ENCODE results near the gene MSRB3.

- TF ChIP-seq CTCF (IDR thresholded peaks at IDR 0.05 in 2 of 3, conservative IDR thresholded peaks at IDR 0.05 in 1 of 3; ENCODE audit: control insufficient read depth in 2 of 3, extremely low read depth in 1 of 3, insufficient read depth in 1 of 3, low read depth in 3 of 3, low read length in 3 of 3) (no peak), WRNIP1 (IDR thresholded peaks at IDR 0.05; ENCODE audit: borderline replicate concordance, low read depth, low read length) (no peak), ZSCAN29 (IDR thresholded peaks at IDR 0.05) (no peak), CHD2 (IDR thresholded peaks at IDR 0.05; ENCODE audit: borderline replicate concordance, low read depth, low read length) (no peak), KDM1A (IDR thresholded peaks at IDR 0.05; ENCODE audit: borderline replicate concordance) (no peak), GABPA (IDR thresholded peaks at IDR 0.05; ENCODE audit: low read depth) (no peak), POLR2AphosphoS5 (IDR thresholded peaks at IDR 0.05; ENCODE audit: low read length) (no peak), BRCA1 (IDR thresholded peaks at IDR 0.05; ENCODE audit: low read depth, low read length) (no peak)
Measured at GRCh38 chr12:65302891-65303290, 24.4 kb downstream of the MSRB3 start.

All from GM12878 (cell line).